Stimulated activated naive CD8-positive, alpha-beta T cell treated with anti-CD3 and anti-CD28 coated beads, Interleukin-15, Interleukin-2, amounts not matched to agents 100 ng/mL and 50 ng/mL, for 24 hours (primary cell): ENCODE measurements around the gene HSDL2.

Experiments used
- H3K27ac Mint-ChIP-seq: one replicate; pipeline ENCODE4 v1.8.0; 2021; ENCODE audit warnings: mild to moderate bottlenecking, mixed read lengths
- H3K27me3 Mint-ChIP-seq: one replicate; pipeline ENCODE4 v1.8.0; 2021; ENCODE audit warnings: mixed read lengths
- H3K36me3 Mint-ChIP-seq: one replicate; pipeline ENCODE4 v1.8.0; 2021; ENCODE audit warnings: low read depth, mixed read lengths
- H3K4me1 Mint-ChIP-seq: one replicate; pipeline ENCODE4 v1.8.0; 2021; ENCODE audit warnings: low read depth, mixed read lengths
- H3K4me3 Mint-ChIP-seq: one replicate; pipeline ENCODE4 v1.8.0; 2021; ENCODE audit warnings: mild to moderate bottlenecking, mixed read lengths
- H3K9me3 Mint-ChIP-seq: one replicate; pipeline ENCODE4 v1.8.0; 2021; ENCODE audit warnings: mixed read lengths

The HSDL2 gene

DNA sequence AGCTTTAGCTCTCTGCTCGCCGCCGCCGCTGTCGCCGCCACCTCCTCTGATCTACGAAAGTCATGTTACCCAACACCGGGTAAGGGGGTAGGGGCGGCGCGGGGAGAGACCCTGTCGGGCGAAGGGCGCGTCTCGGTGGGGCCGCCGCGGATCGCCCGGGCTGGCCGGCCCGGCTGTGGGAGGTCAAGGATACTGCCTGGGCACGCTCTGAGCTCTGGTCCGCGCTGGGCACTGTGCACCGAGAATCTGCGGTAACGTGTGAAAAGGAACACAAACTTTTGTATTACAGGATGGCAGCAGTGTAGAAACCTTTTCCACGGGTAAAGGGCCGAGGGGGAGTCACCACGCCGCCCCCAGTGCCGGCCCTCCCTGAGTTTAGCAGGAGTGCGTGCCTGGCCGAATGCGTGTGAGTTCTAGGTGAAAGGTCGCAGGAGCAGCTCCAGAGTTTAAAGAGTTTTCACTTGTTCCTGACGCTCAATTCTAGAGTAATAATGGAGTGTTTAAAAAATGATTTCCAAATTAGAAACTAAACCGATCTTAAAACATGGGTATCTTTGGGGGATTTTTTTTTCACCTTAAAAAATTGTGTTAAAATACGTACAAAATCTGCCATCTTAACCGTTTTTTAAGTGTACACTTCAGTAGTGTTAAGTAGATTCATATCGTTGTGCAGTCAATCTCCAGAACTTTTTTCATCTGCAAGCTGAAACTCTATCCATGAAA, at the start of gene HSDL2:
HSDL2 (plus strand) TSS at position 7 of the 723 bp plus-strand sequence; CDS start at position 63, 56 bp downstream.
- H3K4me1 Mint-ChIP-seq, result peaks cover 53% of the 10 kb centered on the region

DNA sequence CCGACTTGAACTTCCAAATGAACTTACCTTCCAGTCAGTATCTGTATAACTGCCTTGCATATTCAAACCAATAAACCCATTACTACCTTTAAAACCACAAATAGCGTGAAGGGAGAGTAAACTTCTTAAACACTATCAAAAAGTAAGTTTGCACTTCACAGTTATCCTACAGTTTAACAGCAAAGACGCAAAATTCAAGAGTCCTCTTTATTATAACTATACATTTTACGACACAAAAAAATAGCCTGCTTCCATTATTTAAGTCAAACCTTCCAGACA, 48.3 kb upstream of the HSDL2 start:
- H3K4me3 Mint-ChIP-seq, result peak overlapping the region; percentile 96
- H3K4me1 Mint-ChIP-seq, result peaks cover 57% of the 10 kb centered on the region
- no peaks in the 10 kb centered on the region for H3K9me3 Mint-ChIP-seq
- H3K27ac Mint-ChIP-seq, result peak overlapping the region; percentile 90
- H3K27me3 Mint-ChIP-seq, result no peaks in the 10 kb centered on the region
- H3K36me3 Mint-ChIP-seq, result no peaks in the 10 kb centered on the region

More for the DNA sequence above, at the start of gene HSDL2:
- Mint-ChIP-seq H3K9me3 (no peaks in the 10 kb centered on the region), H3K36me3 (no peaks in the 10 kb centered on the region), H3K4me3 (peak within 1 kb of the TSS; percentile 99), H3K27ac (peak within 1 kb of the TSS; percentile 99), H3K27me3 (no peaks in the 10 kb centered on the region)

DNA sequence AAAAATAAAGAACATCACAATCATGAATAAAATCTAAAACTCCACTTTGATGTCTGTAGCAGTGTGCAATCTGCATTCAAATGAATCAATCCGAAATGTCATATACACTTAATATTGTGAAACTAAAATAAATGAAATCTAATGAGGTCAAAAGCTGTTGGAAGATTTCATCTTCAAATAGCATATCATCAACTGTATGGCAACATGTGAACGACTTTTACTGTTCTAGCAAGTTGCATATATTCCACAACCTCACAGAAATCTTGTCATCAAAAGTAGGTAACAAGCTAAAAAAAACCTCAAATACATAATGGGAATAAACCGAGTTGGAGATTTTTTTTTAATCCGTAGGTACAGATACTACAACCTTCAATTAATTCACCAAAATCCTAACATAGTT, 47.7 kb upstream of the HSDL2 start:
- peaks cover 54% of the 10 kb centered on the region for H3K4me1 Mint-ChIP-seq
- H3K27ac Mint-ChIP-seq, result peak overlapping the region; percentile 90
- peak overlapping the region; percentile 96 for H3K4me3 Mint-ChIP-seq
- H3K36me3 Mint-ChIP-seq, result no peaks in the 10 kb centered on the region
- no peaks in the 10 kb centered on the region for H3K27me3 Mint-ChIP-seq
- H3K9me3 Mint-ChIP-seq, result no peaks in the 10 kb centered on the region

DNA sequence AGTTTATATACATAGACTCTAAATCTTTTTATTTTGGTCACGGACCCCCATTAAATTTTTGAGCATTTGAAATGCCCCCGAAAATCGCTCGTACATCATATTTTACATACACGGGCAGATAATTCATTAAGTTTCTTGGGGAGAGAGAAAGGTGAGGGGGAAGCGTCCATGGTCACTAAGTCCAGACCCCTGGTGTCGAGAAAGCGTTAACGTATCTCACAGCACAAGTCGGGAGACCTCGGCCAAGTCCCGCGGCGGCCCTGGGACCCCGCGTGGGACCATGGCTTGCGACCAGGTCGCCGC, 47.3 kb upstream of the HSDL2 start:
- peak overlapping the region; percentile 96 for H3K4me3 Mint-ChIP-seq
- H3K27me3 Mint-ChIP-seq, result no peaks in the 10 kb centered on the region
- H3K36me3 Mint-ChIP-seq, result no peaks in the 10 kb centered on the region
- H3K9me3 Mint-ChIP-seq, result no peaks in the 10 kb centered on the region
- H3K27ac Mint-ChIP-seq, result peak overlapping the region; percentile 90
- peaks cover 50% of the 10 kb centered on the region for H3K4me1 Mint-ChIP-seq

DNA sequence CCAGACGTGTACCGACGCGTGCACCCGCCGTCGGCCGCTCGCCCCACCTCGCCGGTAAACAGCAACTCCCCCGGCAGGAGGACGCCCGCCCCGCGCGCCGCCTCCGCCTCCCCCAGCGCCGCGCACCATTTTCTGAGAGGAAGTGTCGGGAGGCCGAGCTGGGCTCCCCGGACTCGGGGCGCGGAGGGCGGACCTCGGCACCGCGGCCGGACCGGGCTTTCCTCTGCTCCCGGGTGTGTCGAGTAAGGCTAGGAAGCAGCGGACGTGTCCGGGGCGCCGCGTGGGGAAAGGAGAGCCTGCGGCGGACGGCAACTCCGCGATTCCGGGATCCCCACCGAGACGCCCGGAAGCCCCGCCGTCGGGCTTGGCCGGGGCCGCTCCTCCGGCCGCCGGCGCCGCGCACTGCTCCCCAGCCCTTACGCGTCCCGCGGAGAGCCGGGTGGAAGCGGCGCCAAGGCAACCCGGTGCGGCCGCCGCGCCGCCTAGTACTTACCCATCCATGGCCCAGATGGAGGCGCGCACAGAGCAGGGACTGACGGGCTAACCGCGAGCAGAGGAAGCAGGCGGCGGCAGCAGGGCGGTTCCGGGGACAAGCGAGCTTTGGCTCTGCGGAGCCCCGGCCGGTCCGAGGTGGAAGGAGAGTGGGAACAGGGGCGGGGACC, 46.8 kb upstream of the HSDL2 start, which contains the start of gene PTBP3:
PTBP3 (minus strand) TSS at position 643 of the 662 bp plus-strand sequence. CDS start 35,754 bp downstream, outside the sequence.
- Mint-ChIP-seq H3K4me3 (peak within 1 kb of the TSS; percentile 96), H3K27ac (peak within 1 kb of the TSS; percentile 96), H3K9me3 (no peaks in the 10 kb centered on the region), H3K4me1 (peaks cover 45% of the 10 kb centered on the region), H3K36me3 (no peaks in the 10 kb centered on the region), H3K27me3 (no peaks in the 10 kb centered on the region)

DNA sequence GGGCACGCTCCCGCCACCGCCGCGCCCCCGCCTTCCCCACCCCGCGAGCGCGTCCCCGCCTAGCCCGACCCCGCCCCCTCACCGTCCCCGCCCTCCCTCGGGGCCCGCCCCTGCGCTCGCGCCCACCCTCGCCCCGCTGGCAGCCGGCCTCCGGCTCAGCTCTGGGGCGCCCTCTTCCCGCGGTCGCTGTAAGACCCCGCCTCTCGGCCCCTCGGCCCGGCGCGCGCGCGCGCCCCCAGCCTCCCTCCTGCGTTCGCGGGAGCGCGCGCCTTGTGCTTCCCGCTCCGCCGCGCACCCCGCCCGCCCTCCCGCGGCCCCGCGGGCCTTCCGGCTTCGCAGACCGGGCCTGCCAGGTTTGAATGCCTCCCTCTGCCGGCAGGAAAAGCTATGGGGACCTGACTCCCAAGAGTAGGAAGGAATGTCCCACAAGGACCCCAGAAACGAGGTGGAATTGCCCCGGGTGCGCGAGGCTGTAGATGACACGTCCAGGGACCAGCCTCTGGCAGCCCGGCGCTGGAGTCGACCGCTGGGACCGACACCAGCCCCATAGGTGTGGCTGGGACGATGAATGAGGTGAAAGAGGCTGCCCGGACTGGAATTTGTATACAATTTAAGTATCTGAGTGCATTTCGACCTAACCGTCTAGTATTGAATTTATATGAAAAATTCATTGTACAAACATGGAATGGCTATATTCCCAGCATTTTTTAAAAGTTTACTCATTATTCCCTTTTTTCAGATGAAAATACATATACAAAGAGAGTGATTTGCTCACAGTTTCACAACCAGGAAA, 46.1 kb upstream of the HSDL2 start:
- Mint-ChIP-seq H3K4me1 (peaks cover 38% of the 10 kb centered on the region), H3K9me3 (no peaks in the 10 kb centered on the region), H3K27me3 (no peaks in the 10 kb centered on the region), H3K4me3 (peak overlapping the region; percentile 96), H3K27ac (peak overlapping the region; percentile 96), H3K36me3 (no peaks in the 10 kb centered on the region)

DNA sequence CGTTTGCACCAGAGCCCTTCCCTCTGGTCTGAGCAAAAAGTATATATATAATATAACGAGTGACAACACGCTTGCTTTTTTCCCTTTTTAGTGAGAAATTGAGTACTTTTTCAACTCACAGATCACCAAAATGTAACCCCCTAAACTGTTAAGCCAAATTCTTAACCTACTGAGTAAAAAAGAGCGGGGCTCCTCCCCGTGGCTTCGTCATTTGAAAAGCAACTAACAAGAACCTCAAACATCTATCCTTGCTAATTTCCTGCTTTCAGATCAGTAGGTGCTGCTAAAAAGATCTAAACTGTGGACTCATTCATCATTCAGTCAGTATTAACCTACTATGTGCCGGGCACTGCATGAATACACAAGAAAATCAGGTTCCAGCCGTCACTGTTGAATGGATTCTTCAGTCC, 45.5 kb upstream of the HSDL2 start:
- Mint-ChIP-seq H3K9me3 (no peaks in the 10 kb centered on the region), H3K4me3 (peak overlapping the region; percentile 90), H3K36me3 (no peaks in the 10 kb centered on the region), H3K27ac (peak overlapping the region; percentile 96), H3K4me1 (peaks cover 35% of the 10 kb centered on the region), H3K27me3 (no peaks in the 10 kb centered on the region)

DNA sequence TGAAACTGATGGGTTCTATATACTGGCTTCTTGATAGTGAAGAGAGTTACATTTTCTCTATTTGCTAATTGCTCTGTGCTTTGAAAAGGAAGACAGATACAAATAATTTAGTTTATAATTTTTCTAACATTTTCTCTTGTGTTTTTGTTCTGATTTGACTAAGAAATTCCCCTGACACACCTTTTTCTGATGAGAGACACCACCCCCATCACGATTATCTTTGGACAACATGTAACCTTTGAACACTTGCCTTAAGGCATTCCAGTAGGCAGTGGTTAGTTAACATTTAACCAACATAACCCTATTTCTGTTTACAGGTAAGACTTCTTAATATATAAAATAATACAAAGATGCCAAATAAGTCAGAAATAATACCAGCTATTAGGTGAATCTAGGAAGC, 42.4 kb upstream of the HSDL2 start:
- Mint-ChIP-seq H3K27ac (no peak overlapping the region), H3K9me3 (no peaks in the 10 kb centered on the region), H3K4me1 (peaks cover 11% of the 10 kb centered on the region), H3K27me3 (no peaks in the 10 kb centered on the region), H3K4me3 (no peak overlapping the region), H3K36me3 (no peaks in the 10 kb centered on the region)

DNA sequence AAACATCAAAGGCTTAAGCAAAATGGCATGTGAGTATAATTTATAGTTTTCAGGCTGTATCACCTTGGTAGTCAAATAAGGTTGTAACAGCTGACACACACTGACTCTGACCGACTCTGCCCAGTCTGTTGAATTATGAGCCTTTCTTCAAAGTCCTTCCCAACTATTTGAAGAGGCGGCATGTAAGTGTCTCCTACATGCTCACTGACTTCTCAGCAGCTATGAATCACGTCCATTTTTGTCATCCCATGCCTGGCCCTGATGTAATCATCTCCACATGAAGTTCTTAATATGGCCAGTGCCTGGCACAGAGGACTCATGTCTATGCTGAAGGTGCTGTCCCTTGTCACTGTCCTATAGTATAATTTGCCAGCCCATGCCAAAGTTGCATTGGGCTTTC, 41.3 kb upstream of the HSDL2 start:
- Mint-ChIP-seq H3K27me3 (no peaks in the 10 kb centered on the region), H3K36me3 (no peaks in the 10 kb centered on the region), H3K27ac (no peak overlapping the region), H3K4me1 (peaks cover 11% of the 10 kb centered on the region), H3K4me3 (no peak overlapping the region), H3K9me3 (no peaks in the 10 kb centered on the region)

DNA sequence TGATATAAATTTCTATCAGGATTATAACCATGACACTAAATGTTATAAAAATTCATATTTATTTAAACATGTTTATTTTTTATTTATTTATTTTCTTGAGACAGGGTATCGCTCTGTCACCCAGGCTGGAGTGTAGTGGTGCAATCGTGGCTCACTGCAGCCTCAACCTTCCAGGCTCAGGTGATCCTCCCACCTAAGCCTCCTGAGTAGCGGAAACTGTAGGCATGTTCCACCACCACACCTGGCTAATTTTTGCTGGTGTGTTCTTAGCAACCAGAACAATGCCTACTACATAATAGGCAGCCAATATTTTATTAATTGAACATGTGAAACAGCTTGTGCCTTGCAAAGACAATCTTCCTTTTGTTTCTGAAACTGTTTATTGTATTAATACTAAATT, 40.0 kb upstream of the HSDL2 start:
- Mint-ChIP-seq H3K36me3 (no peaks in the 10 kb centered on the region), H3K9me3 (no peaks in the 10 kb centered on the region), H3K4me3 (no peak overlapping the region)

DNA sequence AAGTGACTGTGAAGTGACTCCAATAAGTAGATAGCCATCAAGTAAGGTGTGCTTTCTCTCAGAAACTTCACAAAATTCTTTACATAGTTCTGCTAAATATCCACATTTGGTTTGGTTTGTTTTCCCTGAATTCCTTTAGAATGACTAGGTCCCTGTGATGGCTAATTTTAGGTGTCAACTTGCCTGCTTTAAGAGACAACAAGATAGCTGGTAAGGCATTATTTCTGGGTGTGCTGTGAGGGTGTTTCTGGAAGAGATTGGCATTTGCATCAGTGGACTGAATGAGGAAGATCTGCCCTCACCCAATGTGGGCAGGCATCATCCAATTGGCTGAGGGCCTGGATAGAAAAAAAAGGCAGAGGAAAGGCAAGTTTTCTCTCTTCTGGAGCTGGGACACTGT, 38.2 kb upstream of the HSDL2 start:
- Mint-ChIP-seq H3K4me3 (no peak overlapping the region), H3K27me3 (no peaks in the 10 kb centered on the region), H3K4me1 (no peaks in the 10 kb centered on the region), H3K27ac (no peak overlapping the region), H3K36me3 (no peaks in the 10 kb centered on the region), H3K9me3 (no peaks in the 10 kb centered on the region)

More for the DNA sequence above, 40.0 kb upstream of the HSDL2 start:
- Mint-ChIP-seq H3K27ac (no peak overlapping the region), H3K4me1 (peaks cover 3% of the 10 kb centered on the region), H3K27me3 (no peaks in the 10 kb centered on the region)

DNA sequence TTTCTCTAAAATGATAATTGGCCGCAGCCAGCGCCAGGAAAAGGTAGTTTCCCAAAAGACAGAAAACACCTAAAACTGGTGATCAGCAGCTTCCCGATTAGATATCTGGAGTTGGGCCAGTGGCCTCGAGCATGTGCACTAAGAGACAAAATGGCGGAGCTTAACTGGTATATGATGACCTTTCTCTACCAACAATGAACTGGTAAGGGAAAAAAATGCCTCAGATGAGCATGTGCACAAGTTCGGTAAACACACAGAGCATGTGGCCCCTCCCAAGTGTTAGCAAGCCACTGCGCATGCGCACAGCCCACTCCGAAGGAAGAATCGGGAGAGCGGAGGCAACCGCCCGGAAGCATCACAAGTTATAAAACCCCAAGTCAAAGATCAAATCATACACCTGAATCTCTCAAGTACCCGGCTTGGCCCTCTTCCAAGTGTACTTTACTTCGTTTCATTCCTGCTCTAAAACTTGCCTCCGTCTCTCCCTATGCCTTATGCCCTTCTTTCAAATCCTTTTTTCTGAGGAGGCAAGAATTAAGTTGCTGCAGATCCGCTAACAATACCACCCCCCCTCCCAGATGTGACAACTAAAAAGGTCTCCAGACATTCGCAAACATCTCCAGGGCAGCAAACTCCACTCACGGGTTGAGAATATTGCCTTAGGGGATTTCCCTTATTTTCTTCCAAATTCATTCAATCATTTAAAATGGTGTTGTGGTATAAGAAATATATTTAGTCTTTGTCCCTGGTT, 31.5 kb upstream of the HSDL2 start:
- Mint-ChIP-seq H3K27ac (peak overlapping the region; percentile 88), H3K27me3 (peaks cover 3% of the 10 kb centered on the region), H3K4me3 (peak overlapping the region; percentile 83), H3K4me1 (peaks cover 16% of the 10 kb centered on the region), H3K9me3 (no peaks in the 10 kb centered on the region), H3K36me3 (peaks cover 4% of the 10 kb centered on the region)

DNA sequence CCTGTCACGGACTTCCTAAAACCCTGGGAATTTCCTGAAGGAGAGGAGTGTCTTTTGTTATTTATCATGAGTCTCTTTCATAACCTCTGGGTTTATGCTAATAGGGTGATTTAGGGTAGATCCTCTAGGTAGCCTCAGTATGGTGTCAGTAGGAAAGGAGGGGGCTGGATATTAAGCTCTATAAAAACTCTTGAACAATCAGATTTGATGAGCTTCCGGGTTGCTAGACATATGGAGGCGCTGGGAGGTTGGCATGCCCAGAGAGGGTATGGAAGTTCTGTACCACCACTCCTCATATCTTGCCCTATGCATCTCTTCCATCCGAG, 30.9 kb upstream of the HSDL2 start:
- Mint-ChIP-seq H3K27ac (peak overlapping the region; percentile 88), H3K27me3 (peaks cover 3% of the 10 kb centered on the region)

DNA sequence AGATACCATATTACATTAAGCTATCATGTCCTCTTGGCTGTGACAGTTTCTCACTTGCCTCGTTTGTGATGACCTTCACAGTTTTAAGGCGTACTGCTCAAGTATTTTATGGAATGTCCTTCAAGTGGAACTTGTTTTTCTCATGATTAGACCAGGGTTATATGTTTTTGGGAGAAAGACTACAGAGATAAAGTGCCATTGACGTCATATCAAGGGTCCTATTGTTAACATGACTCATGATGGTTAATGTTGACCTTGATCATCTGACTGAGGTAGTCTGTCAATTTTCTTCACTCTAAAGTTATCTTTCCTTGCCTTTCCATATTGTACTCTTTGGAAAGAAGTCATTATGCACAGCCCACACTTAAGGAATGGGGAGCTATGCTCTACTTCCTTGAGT, 28.7 kb upstream of the HSDL2 start:
- Mint-ChIP-seq H3K36me3 (peaks cover 4% of the 10 kb centered on the region), H3K4me3 (no peak overlapping the region), H3K9me3 (no peaks in the 10 kb centered on the region), H3K4me1 (peaks cover 40% of the 10 kb centered on the region), H3K27me3 (peaks cover 3% of the 10 kb centered on the region), H3K27ac (no peak overlapping the region)

More for the DNA sequence above, 30.9 kb upstream of the HSDL2 start:
- peak overlapping the region; percentile 83 for H3K4me3 Mint-ChIP-seq
- peaks cover 4% of the 10 kb centered on the region for H3K36me3 Mint-ChIP-seq
- no peaks in the 10 kb centered on the region for H3K9me3 Mint-ChIP-seq
- peaks cover 18% of the 10 kb centered on the region for H3K4me1 Mint-ChIP-seq

DNA sequence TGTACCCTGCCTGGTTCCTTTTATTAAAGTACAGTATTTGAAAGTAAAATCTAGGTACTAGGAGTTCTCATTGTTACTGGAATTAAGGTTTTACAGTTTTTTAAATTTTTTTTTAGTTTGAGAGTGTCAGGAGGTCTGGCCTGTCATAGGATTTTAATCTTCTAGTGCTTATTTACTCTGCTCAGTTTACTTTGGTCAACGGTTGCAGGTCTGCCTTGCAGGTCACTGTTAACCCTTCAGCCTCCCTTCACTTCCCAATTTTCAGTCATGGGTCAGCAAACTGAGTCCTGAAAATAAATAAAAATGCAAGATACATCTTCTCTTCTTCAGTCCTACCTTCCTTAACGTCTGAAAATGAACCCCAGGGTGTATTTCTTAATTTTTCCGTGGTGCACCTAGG, 27.7 kb upstream of the HSDL2 start:
- H3K36me3 Mint-ChIP-seq, result peaks cover 4% of the 10 kb centered on the region
- no peaks in the 10 kb centered on the region for H3K9me3 Mint-ChIP-seq
- peaks cover 44% of the 10 kb centered on the region for H3K4me1 Mint-ChIP-seq
- H3K4me3 Mint-ChIP-seq, result no peak overlapping the region
- peaks cover 3% of the 10 kb centered on the region for H3K27me3 Mint-ChIP-seq
- no peak overlapping the region for H3K27ac Mint-ChIP-seq
